ENCODE measurements around the gene AGBL1. TPM values are rescaled to one million over a fixed set of nuclear protein-coding genes. Genes with fewer than 3 reads are reported as not detected.

The AGBL1 gene
- total RNA-seq, 3 donors from 2014 or later (not counting 1 experiment from before 2014, with no cell fraction given) = not detected

GRCh38 chr15:86231864-86232721 lies 152.4 kb downstream of the AGBL1 start:
- H3K27me3 ChIP-seq (ENCODE audit: control insufficient read depth, insufficient read depth, low read length) = peaks cover 3% of the 10 kb centered on the region
- H3K4me1 Mint-ChIP-seq = peaks cover 5 to 12% of the 10 kb centered on the region in 2 donors
- no peaks in the 10 kb centered on the region for H3K9me3 Mint-ChIP-seq
- WGBS (ENCODE audit: insufficient coverage) = 4% methylated on average over 19 of the region's 19 CpGs
- H3K27me3 Mint-ChIP-seq (ENCODE audit: low read depth in 2 of 2) = peaks cover 16 to 41% of the 10 kb centered on the region in 2 donors
- DNase-seq (peak in 1 of 2 donors; percentile 70), ATAC-seq (peak in 1 of 3 donors; percentile 71)
- TF ChIP-seq CTCF (IDR thresholded peaks at IDR 0.05) = peak; percentile 51
- H3K27ac Mint-ChIP-seq = no peak overlapping the region
- H3K36me3 Mint-ChIP-seq = no peaks in the 10 kb centered on the region
- intact Hi-C loops (cut with micrococcal nuclease) = loop anchor here (2.0 to 5.0 kb wide), 2 partner anchors 511 to 1375 kb away; no protein-coding TSS in a partner anchor
- no peak overlapping the region for H3K4me3 Mint-ChIP-seq
- no peak overlapping the region for H3K4me3 ChIP-seq (ENCODE audit: low read length)
- H3K4me1 ChIP-seq (ENCODE audit: control insufficient read depth, insufficient read depth, low read length) = no peaks in the 10 kb centered on the region
- H3K36me3 ChIP-seq (ENCODE audit: control insufficient read depth, insufficient read depth, low read length) = no peaks in the 10 kb centered on the region
- no peaks in the 10 kb centered on the region for H3K9me3 ChIP-seq (ENCODE audit: control insufficient read depth, insufficient read depth, low read length)
- no peak overlapping the region for H3K27ac ChIP-seq (ENCODE audit: low read length)

GRCh38 chr15:86235667-86236066 lies 156.0 kb downstream of the AGBL1 start:
- Mint-ChIP-seq H3K27me3 (ENCODE audit: low read depth in 2 of 2) (peaks cover 14 to 36% of the 10 kb centered on the region in 2 donors), H3K36me3 (no peaks in the 10 kb centered on the region), H3K9me3 (no peaks in the 10 kb centered on the region), H3K27ac (no peak overlapping the region), H3K4me3 (no peak overlapping the region), H3K4me1 (peaks cover 5 to 12% of the 10 kb centered on the region in 2 donors)
- H3K27ac ChIP-seq (ENCODE audit: low read length) = no peak overlapping the region
- H3K4me1 ChIP-seq (ENCODE audit: control insufficient read depth, insufficient read depth, low read length) = no peaks in the 10 kb centered on the region
- no peak for ATAC-seq
- intact Hi-C loops (cut with micrococcal nuclease) = no loop called here
- DNase-seq = no peak
- no peak overlapping the region for H3K4me3 ChIP-seq (ENCODE audit: low read length)
- H3K9me3 ChIP-seq (ENCODE audit: control insufficient read depth, insufficient read depth, low read length) = no peaks in the 10 kb centered on the region
- H3K36me3 ChIP-seq (ENCODE audit: control insufficient read depth, insufficient read depth, low read length) = no peaks in the 10 kb centered on the region
- H3K27me3 ChIP-seq (ENCODE audit: control insufficient read depth, insufficient read depth, low read length) = peaks cover 3% of the 10 kb centered on the region
- TF ChIP-seq CTCF (IDR thresholded peaks at IDR 0.05) = no peak
- WGBS (ENCODE audit: insufficient coverage) = no CpG with 5 or more reads among the region's 3 CpGs

- WGBS (ENCODE audit: insufficient coverage) = 31% methylated on average over 7 of the region's 15 CpGs
- Mint-ChIP-seq H3K4me1 (peaks cover 5 to 12% of the 10 kb centered on the region in 2 donors), H3K36me3 (no peaks in the 10 kb centered on the region), H3K27ac (no peak overlapping the region), H3K9me3 (no peaks in the 10 kb centered on the region), H3K27me3 (ENCODE audit: low read depth in 2 of 2) (peaks cover 18 to 37% of the 10 kb centered on the region in 2 donors), H3K4me3 (no peak overlapping the region)
- no peak for TF ChIP-seq CTCF (IDR thresholded peaks at IDR 0.05)
- no peak for ATAC-seq
- no peaks in the 10 kb centered on the region for H3K9me3 ChIP-seq (ENCODE audit: control insufficient read depth, insufficient read depth, low read length)
- no peaks in the 10 kb centered on the region for H3K36me3 ChIP-seq (ENCODE audit: control insufficient read depth, insufficient read depth, low read length)
- H3K27me3 ChIP-seq (ENCODE audit: control insufficient read depth, insufficient read depth, low read length) = peaks cover 3% of the 10 kb centered on the region
- H3K4me3 ChIP-seq (ENCODE audit: low read length) = no peak overlapping the region
- no peak for DNase-seq
- intact Hi-C loops (cut with micrococcal nuclease) = no loop called here
- no peaks in the 10 kb centered on the region for H3K4me1 ChIP-seq (ENCODE audit: control insufficient read depth, insufficient read depth, low read length)
- H3K27ac ChIP-seq (ENCODE audit: low read length) = no peak overlapping the region
Measured at GRCh38 chr15:86236356-86237110, 156.9 kb downstream of the AGBL1 start.
